GM12892 (cell line): ENCODE measurements around the gene ENTPD1.

Experiments used
- POLR2A ChIP-seq: IDR thresholded peaks from 2 replicates; pipeline ENCODE4 v1.6.1; 2011; ENCODE audit warnings: low read depth, low read length, control low read depth
- POLR2AphosphoS5 ChIP-seq: IDR thresholded peaks from 2 replicates; pipeline ENCODE4 v1.6.1; 2011; ENCODE audit warnings: low read depth, low read length, control low read depth
- TAF1 ChIP-seq: IDR thresholded peaks from 2 replicates; pipeline ENCODE4 v1.6.1; 2011; ENCODE audit warnings: low read depth, mild to moderate bottlenecking, control low read depth, low read length, borderline replicate concordance

DNA sequence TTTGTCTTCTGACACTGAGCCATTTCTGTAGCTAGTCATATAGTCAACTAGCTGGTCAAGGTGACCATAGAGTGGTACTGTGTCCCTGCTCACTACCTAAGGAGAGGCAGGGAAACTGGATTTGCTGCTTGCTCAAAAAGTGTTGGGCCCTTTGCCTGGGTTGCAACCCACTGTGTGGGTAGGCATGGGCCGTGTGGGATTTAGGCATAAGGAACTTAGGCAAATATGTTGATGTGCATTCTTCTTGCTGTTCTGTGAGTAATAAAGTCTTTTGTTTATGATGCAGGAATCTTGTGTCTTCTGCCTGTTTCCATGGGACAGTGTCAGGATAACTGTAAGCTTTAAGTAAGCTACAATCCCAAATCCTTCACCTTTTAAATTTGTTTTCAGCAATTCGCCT is 39.1 kb upstream of the ENTPD1 start:
- TF ChIP-seq TAF1 (no peak), POLR2AphosphoS5 (no peak), POLR2A (no peak)
